HG02970 (cell line): ENCODE data around the gene PRKD1.

ENCODE experiments used
- ATAC-seq: cut with Tn5 transposase; IDR thresholded peaks from one replicate; pipeline ENCODE4 v1.9.1; 2021; ENCODE audit warnings: mild to moderate bottlenecking, moderate library complexity, moderate number of reproducible peaks; ENCODE audit not compliant: unreplicated experiment, low FRiP score

Gene PRKD1

GRCh38 chr14:29927376-29928116 is at the start of gene PRKD1:
Gene PRKD1 (minus strand): TSS chr14:29927847.
- peak; percentile 41 for ATAC-seq

- ATAC-seq = no peak
Observed at GRCh38 chr14:29971101-29971500, 43.5 kb upstream of the PRKD1 start.

- ATAC-seq = no peak
Observed at GRCh38 chr14:29955087-29955486, 27.4 kb upstream of the PRKD1 start.

- ATAC-seq = no peak
Observed at GRCh38 chr14:29953501-29953900, 25.9 kb upstream of the PRKD1 start.

- ATAC-seq = no peak
Observed at GRCh38 chr14:29944091-29944490, 16.4 kb upstream of the PRKD1 start.

- ATAC-seq = no peak
Observed at GRCh38 chr14:29941401-29941800, 13.8 kb upstream of the PRKD1 start.

GRCh38 chr14:29940482-29940881 is 12.8 kb upstream of the PRKD1 start:
- ATAC-seq = no peak

GRCh38 chr14:29937116-29937515 is 9.5 kb upstream of the PRKD1 start:
- no peak for ATAC-seq

GRCh38 chr14:29930283-29930682 is 2.6 kb upstream of the PRKD1 start:
- ATAC-seq = no peak

GRCh38 chr14:29928117-29928640 is 532 bp upstream of the PRKD1 start:
- peak; percentile 5 for ATAC-seq

GRCh38 chr14:29926701-29927375 is 809 bp downstream of the PRKD1 start:
- ATAC-seq = peak; percentile 29

GRCh38 chr14:29926228-29926627 is 1.4 kb downstream of the PRKD1 start:
- ATAC-seq = no peak

GRCh38 chr14:29925736-29926135 is 1.9 kb downstream of the PRKD1 start:
- no peak for ATAC-seq

GRCh38 chr14:29925101-29925722 is 2.4 kb downstream of the PRKD1 start:
- no peak for ATAC-seq

GRCh38 chr14:29919845-29920244 is 7.8 kb downstream of the PRKD1 start:
- ATAC-seq = no peak

GRCh38 chr14:29918981-29919380 is 8.7 kb downstream of the PRKD1 start:
- ATAC-seq = no peak

- ATAC-seq = no peak
Observed at GRCh38 chr14:29913566-29913965, 14.1 kb downstream of the PRKD1 start.

- ATAC-seq = no peak
Observed at GRCh38 chr14:29911810-29912209, 15.8 kb downstream of the PRKD1 start.

- no peak for ATAC-seq
Observed at GRCh38 chr14:29908652-29909577, 18.7 kb downstream of the PRKD1 start.

- ATAC-seq = no peak
Observed at GRCh38 chr14:29906256-29906870, 21.3 kb downstream of the PRKD1 start.
